Activated CD4-positive, alpha-beta memory T cell treated with anti-CD3 and anti-CD28 coated beads for 36 hours (primary cell): ENCODE data around the gene SBF1. TPM values are rescaled to one million over a fixed set of nuclear protein-coding genes. Genes with fewer than 3 reads are reported as not detected.
"Not testable (repeated sequence)": the region's sequence is repeated elsewhere in the genome, so short reads cannot be mapped to it uniquely, and the experiment has no call there.

Experiments used
- CTCF ChIA-PET: fragments of 350-600 bp; sonication (Branson Sonifier 250); formaldehyde crosslinking; loops from one replicate; lab custom pipeline; 2021; ENCODE audit warnings: antibody characterized with exemption, inconsistent platforms; lab: Charles Lee
- POLR2A ChIA-PET: fragments of 350-600 bp; sonication (Branson Sonifier 250); formaldehyde crosslinking; loops from one replicate; lab custom pipeline; 2021; ENCODE audit warnings: antibody characterized with exemption; lab: Charles Lee
- DNase-seq: peaks from one replicate; pipeline ENCODE4 v3.0.0-alpha.2; 2020
- H3K27ac Mint-ChIP-seq: one replicate; pipeline ENCODE4 v1.8.0; 2021; ENCODE audit warnings: mixed read lengths
- H3K27me3 Mint-ChIP-seq: one replicate; pipeline ENCODE4 v1.8.0; 2021; ENCODE audit warnings: mixed read lengths
- H3K36me3 Mint-ChIP-seq: one replicate; pipeline ENCODE4 v1.8.0; 2021; ENCODE audit warnings: mixed read lengths
- H3K4me1 Mint-ChIP-seq: one replicate; pipeline ENCODE4 v1.8.0; 2021; ENCODE audit warnings: low read depth, mixed read lengths
- H3K4me3 Mint-ChIP-seq: one replicate; pipeline ENCODE4 v1.8.0; 2021; ENCODE audit warnings: mild to moderate bottlenecking, mixed read lengths
- H3K9me3 Mint-ChIP-seq: one replicate; pipeline ENCODE4 v1.8.0; 2021; ENCODE audit warnings: mixed read lengths
- intact Hi-C: fragments of 100-400 bp; cut with micrococcal nuclease; formaldehyde crosslinking; loops from one replicate; pipeline ENCODE4 v1.15.1; 2023
- total RNA-seq, 2 experiments: library from RNA; stranded (reverse); gene quantifications; one replicate each; pipeline ENCODE4 v1.2.3, GENCODE V29; 2021

Gene SBF1
- total RNA-seq, 2 experiments from 2014 or later = 110 to 112 TPM

GRCh38 chr22:50414476-50415248, 60.2 kb downstream of the SBF1 start:
- no peaks in the 10 kb centered on the region for H3K27me3 Mint-ChIP-seq
- POLR2A ChIA-PET = no interaction called here
- intact Hi-C loops = no loop called here
- peaks cover 21% of the 10 kb centered on the region for H3K36me3 Mint-ChIP-seq
- H3K4me1 Mint-ChIP-seq = no peaks in the 10 kb centered on the region
- no peak overlapping the region for H3K27ac Mint-ChIP-seq
- no peak overlapping the region for H3K4me3 Mint-ChIP-seq
- H3K9me3 Mint-ChIP-seq = no peaks in the 10 kb centered on the region
- DNase-seq = no peak
- CTCF ChIA-PET = interaction anchor here (0.6 kb wide), 1 partner anchor 12 kb away, joined by 3 read pairs; no protein-coding TSS in a partner anchor

- H3K9me3 Mint-ChIP-seq, H3K27ac Mint-ChIP-seq, H3K4me3 Mint-ChIP-seq, H3K4me1 Mint-ChIP-seq, CTCF ChIA-PET, intact Hi-C loops, H3K27me3 Mint-ChIP-seq, POLR2A ChIA-PET, DNase-seq: not testable (repeated sequence)
- H3K36me3 Mint-ChIP-seq = peaks cover 11% of the 10 kb centered on the region
These were observed 65.9 kb downstream of the SBF1 start for GRCh38 chr22:50408954-50409353.

GRCh38 chr22:50408311-50408710, 66.5 kb downstream of the SBF1 start:
- no peak overlapping the region for H3K4me3 Mint-ChIP-seq
- DNase-seq = no peak
- CTCF ChIA-PET = interaction anchor here (1.2 kb wide), 1 partner anchor 9 kb away, joined by 4 read pairs; no protein-coding TSS in a partner anchor
- H3K9me3 Mint-ChIP-seq = no peaks in the 10 kb centered on the region
- intact Hi-C loops = no loop called here
- POLR2A ChIA-PET = no interaction called here
- no peaks in the 10 kb centered on the region for H3K4me1 Mint-ChIP-seq
- peaks cover 9% of the 10 kb centered on the region for H3K36me3 Mint-ChIP-seq
- no peaks in the 10 kb centered on the region for H3K27me3 Mint-ChIP-seq
- no peak overlapping the region for H3K27ac Mint-ChIP-seq

GRCh38 chr22:50406416-50407170, 68.2 kb downstream of the SBF1 start:
- no peak for DNase-seq
- Mint-ChIP-seq H3K4me3 (no peak overlapping the region), H3K36me3 (peaks cover 13% of the 10 kb centered on the region), H3K27ac (peak overlapping the region; percentile 32), H3K9me3 (no peaks in the 10 kb centered on the region), H3K4me1 (no peaks in the 10 kb centered on the region), H3K27me3 (no peaks in the 10 kb centered on the region)
- ChIA-PET POLR2A (no interaction called here), CTCF (no interaction called here)
- intact Hi-C loops = no loop called here

GRCh38 chr22:50403701-50404101, 71.1 kb downstream of the SBF1 start:
- Mint-ChIP-seq H3K4me1 (peaks cover 10% of the 10 kb centered on the region), H3K9me3 (no peaks in the 10 kb centered on the region), H3K36me3 (peaks cover 11% of the 10 kb centered on the region), H3K27ac (no peak overlapping the region), H3K4me3 (no peak overlapping the region), H3K27me3 (no peaks in the 10 kb centered on the region)
- CTCF ChIA-PET = no interaction called here
- no peak for DNase-seq
- POLR2A ChIA-PET = no interaction called here
- intact Hi-C loops = no loop called here

- H3K4me1 Mint-ChIP-seq = peaks cover 14% of the 10 kb centered on the region
- CTCF ChIA-PET = no interaction called here
These were observed 72.9 kb downstream of the SBF1 start for GRCh38 chr22:50401907-50402306.

GRCh38 chr22:50400931-50401330, 73.9 kb downstream of the SBF1 start:
- peaks cover 16% of the 10 kb centered on the region for H3K4me1 Mint-ChIP-seq
- no peak overlapping the region for H3K4me3 Mint-ChIP-seq
- peaks cover 10% of the 10 kb centered on the region for H3K36me3 Mint-ChIP-seq
- DNase-seq = no peak
- no peak overlapping the region for H3K27ac Mint-ChIP-seq
- no peaks in the 10 kb centered on the region for H3K9me3 Mint-ChIP-seq
- intact Hi-C loops = no loop called here
- ChIA-PET CTCF (interaction anchor here (1.7 kb wide), 1 partner anchor 27 kb away, joined by 3 read pairs; no protein-coding TSS in a partner anchor), POLR2A (no interaction called here)
- H3K27me3 Mint-ChIP-seq = no peaks in the 10 kb centered on the region

More at GRCh38 chr22:50401907-50402306, 72.9 kb downstream of the SBF1 start:
- intact Hi-C loops = no loop called here
- H3K27me3 Mint-ChIP-seq = no peaks in the 10 kb centered on the region
- peaks cover 9% of the 10 kb centered on the region for H3K36me3 Mint-ChIP-seq
- no peak overlapping the region for H3K4me3 Mint-ChIP-seq
- H3K27ac Mint-ChIP-seq = no peak overlapping the region
- POLR2A ChIA-PET = no interaction called here
- DNase-seq = no peak
- no peaks in the 10 kb centered on the region for H3K9me3 Mint-ChIP-seq

GRCh38 chr22:50400406-50400805, 74.4 kb downstream of the SBF1 start:
- H3K9me3 Mint-ChIP-seq = no peaks in the 10 kb centered on the region
- H3K36me3 Mint-ChIP-seq = peaks cover 10% of the 10 kb centered on the region
- H3K4me1 Mint-ChIP-seq = peaks cover 16% of the 10 kb centered on the region
- peak overlapping the region; percentile 18 for H3K27ac Mint-ChIP-seq
- CTCF ChIA-PET = interaction anchor here (0.7 to 1.7 kb wide), 8 partner anchors 8 to 211 kb away, joined by 3 to 13 read pairs (median 4); partner anchors contain the start of genes HDAC10 and SCO2
- no peak overlapping the region for H3K4me3 Mint-ChIP-seq
- POLR2A ChIA-PET = no interaction called here
- no peak for DNase-seq
- intact Hi-C loops = no loop called here
- no peaks in the 10 kb centered on the region for H3K27me3 Mint-ChIP-seq

- POLR2A ChIA-PET = no interaction called here
- Mint-ChIP-seq H3K4me1 (peaks cover 16% of the 10 kb centered on the region), H3K9me3 (no peaks in the 10 kb centered on the region), H3K27me3 (no peaks in the 10 kb centered on the region), H3K4me3 (no peak overlapping the region), H3K27ac (peak overlapping the region; percentile 18), H3K36me3 (peaks cover 14% of the 10 kb centered on the region)
- intact Hi-C loops = loop anchor here (1.0 kb wide), 1 partner anchor 98 kb away; no protein-coding TSS in a partner anchor
- CTCF ChIA-PET = interaction anchor here (0.7 to 1.7 kb wide), 9 partner anchors 8 to 221 kb away, joined by 3 to 13 read pairs (median 3); partner anchors contain the start of genes HDAC10 and SCO2
- DNase-seq = peak; percentile 52
These were observed 75.0 kb downstream of the SBF1 start for GRCh38 chr22:50399751-50400331.

GRCh38 chr22:50398831-50399648, 75.8 kb downstream of the SBF1 start:
- H3K27ac Mint-ChIP-seq = peak overlapping the region; percentile 16
- no peaks in the 10 kb centered on the region for H3K9me3 Mint-ChIP-seq
- no peaks in the 10 kb centered on the region for H3K27me3 Mint-ChIP-seq
- H3K36me3 Mint-ChIP-seq = peaks cover 15% of the 10 kb centered on the region
- H3K4me3 Mint-ChIP-seq = no peak overlapping the region
- ChIA-PET CTCF (interaction anchor here (0.9 to 1.6 kb wide), 8 partner anchors 9 to 222 kb away, joined by 3 to 13 read pairs (median 4); partner anchors contain the start of genes HDAC10 and SCO2), POLR2A (no interaction called here)
- DNase-seq = no peak
- H3K4me1 Mint-ChIP-seq = peaks cover 16% of the 10 kb centered on the region
- intact Hi-C loops = loop anchor here (1.0 kb wide), 1 partner anchor 99 kb away; no protein-coding TSS in a partner anchor

GRCh38 chr22:50397371-50398060, 77.3 kb downstream of the SBF1 start:
- Mint-ChIP-seq H3K36me3 (peaks cover 17% of the 10 kb centered on the region), H3K27ac (peak overlapping the region; percentile 49), H3K4me1 (peaks cover 16% of the 10 kb centered on the region)
- H3K4me3 Mint-ChIP-seq, H3K27me3 Mint-ChIP-seq, H3K9me3 Mint-ChIP-seq, intact Hi-C loops, POLR2A ChIA-PET: not testable (repeated sequence)
- peak; percentile 49 for DNase-seq
- CTCF ChIA-PET = interaction anchor here (0.7 to 1.0 kb wide), 2 partner anchors 101 to 714 kb away, joined by 3 to 4 read pairs; no protein-coding TSS in a partner anchor
